ENCODE results near the gene TRIM13.
"Not testable (repeated sequence)": the region's sequence is repeated elsewhere in the genome, so short reads cannot be mapped to it uniquely, and the experiment has no call there.

TRIM13 gene

GRCh38 chr13:50062336-50062735 is 65.5 kb downstream of the TRIM13 start:
- not testable (repeated sequence) for H3K27ac ChIP-seq (ENCODE audit: low read length); H3K4me1 ChIP-seq (ENCODE audit: control insufficient read depth, insufficient read depth, low read length); H3K36me3 ChIP-seq (ENCODE audit: control insufficient read depth in 2 of 2, insufficient read depth in 2 of 2, low read length in 2 of 2); H3K9ac ChIP-seq (ENCODE audit: low read length in 2 of 2); H3K4me3 ChIP-seq (ENCODE audit: low read length in 2 of 2); H3K9me3 ChIP-seq (ENCODE audit: control insufficient read depth in 2 of 2, low read length in 2 of 2); H3K27me3 ChIP-seq (ENCODE audit: control insufficient read depth in 1 of 2, insufficient read depth in 2 of 2, low read length in 2 of 2)

- no peak overlapping the region for H3K27ac ChIP-seq (ENCODE audit: low read length)
- H3K36me3 ChIP-seq (ENCODE audit: control insufficient read depth in 2 of 2, insufficient read depth in 2 of 2, low read length in 2 of 2), result peaks cover 0 to 6% of the 10 kb centered on the region in 2 donors
- H3K4me3 ChIP-seq (ENCODE audit: low read length in 2 of 2), result no peak overlapping the region
- H3K9me3 ChIP-seq (ENCODE audit: control insufficient read depth in 2 of 2, low read length in 2 of 2), result no peaks in the 10 kb centered on the region
- H3K9ac ChIP-seq (ENCODE audit: low read length in 2 of 2), result no peak overlapping the region
- H3K27me3 ChIP-seq (ENCODE audit: control insufficient read depth in 1 of 2, insufficient read depth in 2 of 2, low read length in 2 of 2), result no peaks in the 10 kb centered on the region
- H3K4me1 ChIP-seq (ENCODE audit: control insufficient read depth, insufficient read depth, low read length), result no peaks in the 10 kb centered on the region
These were observed 68.9 kb downstream of the TRIM13 start for GRCh38 chr13:50065712-50066111.

Data from stomach smooth muscle (tissue), 2 donors.